ENCODE results near the gene ABI1. TPM values are rescaled to one million over a fixed set of nuclear protein-coding genes. Genes with fewer than 3 reads are reported as not detected.

The ABI1 gene
- total and polyA plus RNA-seq, 9 of the 15 experiments (the other 6 are each of a cell fraction or from before 2014, with no cell fraction given), result 22.1 to 52.3 (median 39.0) TPM

DNA sequence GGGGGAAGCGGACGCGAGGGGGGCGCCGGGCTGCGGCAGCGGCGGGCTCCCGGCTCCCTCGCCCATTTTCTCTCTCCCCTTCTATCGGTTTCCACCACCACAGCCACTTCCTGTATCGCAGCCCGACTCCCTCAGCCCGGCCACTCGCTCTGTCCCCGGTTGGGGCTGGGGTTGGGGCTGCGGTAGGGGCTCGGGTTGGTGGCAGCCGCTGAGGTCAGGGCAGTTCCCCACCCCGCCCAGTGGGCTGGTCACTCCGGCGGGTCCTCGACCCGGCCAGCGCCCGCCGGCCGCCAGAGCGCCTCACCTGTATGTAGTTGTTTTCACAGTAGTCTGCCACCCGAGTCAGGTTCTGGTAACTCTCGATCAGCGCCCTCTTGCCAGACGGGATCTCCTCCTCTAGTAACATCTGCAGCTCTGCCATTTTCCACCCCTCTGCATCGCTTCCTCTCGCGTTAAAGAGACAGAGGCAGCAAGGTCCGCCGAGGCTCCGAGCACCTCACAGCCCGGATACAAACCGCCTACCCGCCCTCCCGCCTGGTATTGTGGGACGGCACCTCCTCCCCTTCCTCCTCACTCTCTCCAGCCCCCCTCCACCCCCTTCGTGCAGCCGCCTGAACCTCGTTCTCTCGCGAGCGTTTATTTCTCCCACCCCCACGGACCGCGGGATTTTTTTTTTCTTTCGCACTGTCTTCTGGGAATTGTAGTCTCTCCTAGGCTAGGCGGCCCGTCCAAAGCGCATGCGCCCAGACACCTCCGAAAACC is at the start of gene ABI1 (continued):
- TF ChIP-seq RNF219 (CRISPR knock-in tag; IDR thresholded peaks at IDR 0.05) (no peak), RBM17 (IDR thresholded peaks at IDR 0.05; ENCODE audit: borderline replicate concordance, low read depth, low read length) (no peak), MXI1 (IDR thresholded peaks at IDR 0.05; ENCODE audit: low read depth, low read length) (no peak), MAX (CRISPR knock-in tag; IDR thresholded peaks at IDR 0.05) (no peak), ZBTB26 (CRISPR knock-in tag; IDR thresholded peaks at IDR 0.05) (0 out of 2 replicates have a peak, but pooled peaks have one; percentile 17), HNRNPL (IDR thresholded peaks at IDR 0.05; ENCODE audit: low read depth, low read length) (no peak), ZNF175 (CRISPR knock-in tag; IDR thresholded peaks at IDR 0.05; ENCODE audit: low read depth) (no peak), IRF1 (CRISPR knock-in tag; IDR thresholded peaks at IDR 0.05; ENCODE audit: borderline replicate concordance) (no peak), PTBP1 (IDR thresholded peaks at IDR 0.05; ENCODE audit: low read depth, low read length) (no peak), CBFA2T3 (IDR thresholded peaks at IDR 0.05) (no peak), ZNF398 (CRISPR knock-in tag; IDR thresholded peaks at IDR 0.05) (no peak), ATF7 (IDR thresholded peaks at IDR 0.05) (no peak; the same call in 1 of the 2 replicates), CTBP1 (IDR thresholded peaks at IDR 0.05; ENCODE audit: borderline replicate concordance) (peak; percentile 39; the same call in 1 of the 2 replicates)
- TF ChIP-seq, protein P1, sequence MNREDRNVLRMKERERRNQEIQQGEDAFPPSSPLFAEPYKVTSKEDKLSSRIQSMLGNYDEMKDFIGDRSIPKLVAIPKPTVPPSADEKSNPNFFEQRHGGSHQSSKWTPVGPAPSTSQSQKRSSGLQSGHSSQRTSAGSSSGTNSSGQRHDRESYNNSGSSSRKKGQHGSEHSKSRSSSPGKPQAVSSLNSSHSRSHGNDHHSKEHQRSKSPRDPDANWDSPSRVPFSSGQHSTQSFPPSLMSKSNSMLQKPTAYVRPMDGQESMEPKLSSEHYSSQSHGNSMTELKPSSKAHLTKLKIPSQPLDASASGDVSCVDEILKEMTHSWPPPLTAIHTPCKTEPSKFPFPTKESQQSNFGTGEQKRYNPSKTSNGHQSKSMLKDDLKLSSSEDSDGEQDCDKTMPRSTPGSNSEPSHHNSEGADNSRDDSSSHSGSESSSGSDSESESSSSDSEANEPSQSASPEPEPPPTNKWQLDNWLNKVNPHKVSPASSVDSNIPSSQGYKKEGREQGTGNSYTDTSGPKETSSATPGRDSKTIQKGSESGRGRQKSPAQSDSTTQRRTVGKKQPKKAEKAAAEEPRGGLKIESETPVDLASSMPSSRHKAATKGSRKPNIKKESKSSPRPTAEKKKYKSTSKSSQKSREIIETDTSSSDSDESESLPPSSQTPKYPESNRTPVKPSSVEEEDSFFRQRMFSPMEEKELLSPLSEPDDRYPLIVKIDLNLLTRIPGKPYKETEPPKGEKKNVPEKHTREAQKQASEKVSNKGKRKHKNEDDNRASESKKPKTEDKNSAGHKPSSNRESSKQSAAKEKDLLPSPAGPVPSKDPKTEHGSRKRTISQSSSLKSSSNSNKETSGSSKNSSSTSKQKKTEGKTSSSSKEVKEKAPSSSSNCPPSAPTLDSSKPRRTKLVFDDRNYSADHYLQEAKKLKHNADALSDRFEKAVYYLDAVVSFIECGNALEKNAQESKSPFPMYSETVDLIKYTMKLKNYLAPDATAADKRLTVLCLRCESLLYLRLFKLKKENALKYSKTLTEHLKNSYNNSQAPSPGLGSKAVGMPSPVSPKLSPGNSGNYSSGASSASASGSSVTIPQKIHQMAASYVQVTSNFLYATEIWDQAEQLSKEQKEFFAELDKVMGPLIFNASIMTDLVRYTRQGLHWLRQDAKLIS (CRISPR knock-in tag; IDR thresholded peaks at IDR 0.05), result no peak
- TF ChIP-seq, protein P2, sequence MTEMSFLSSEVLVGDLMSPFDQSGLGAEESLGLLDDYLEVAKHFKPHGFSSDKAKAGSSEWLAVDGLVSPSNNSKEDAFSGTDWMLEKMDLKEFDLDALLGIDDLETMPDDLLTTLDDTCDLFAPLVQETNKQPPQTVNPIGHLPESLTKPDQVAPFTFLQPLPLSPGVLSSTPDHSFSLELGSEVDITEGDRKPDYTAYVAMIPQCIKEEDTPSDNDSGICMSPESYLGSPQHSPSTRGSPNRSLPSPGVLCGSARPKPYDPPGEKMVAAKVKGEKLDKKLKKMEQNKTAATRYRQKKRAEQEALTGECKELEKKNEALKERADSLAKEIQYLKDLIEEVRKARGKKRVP (CRISPR knock-in tag; IDR thresholded peaks at IDR 0.05), result no peak
